Ovary (tissue), 9 donors: ENCODE results near the gene UGT1A1. TPM values are rescaled to one million over a fixed set of nuclear protein-coding genes. Genes with fewer than 3 reads are reported as not detected.
"Not testable (repeated sequence)": the region's sequence is repeated elsewhere in the genome, so short reads cannot be mapped to it uniquely, and the experiment has no call there.

Experiments
- DNase-seq, 5 donors: peaks; one replicate each; pipeline ENCODE4 v3.0.0-alpha.2; 2019 to 2020
- H3K27ac ChIP-seq, 2 donors: fragments of 200-600 bp; one replicate each; pipeline versions ENCODE4 v1.5.1 to v1.8.0; 2019 to 2022
- H3K27me3 ChIP-seq: fragments of 200-600 bp; one replicate; pipeline ENCODE4 v1.8.0; 2022
- H3K36me3 ChIP-seq: fragments of 200-600 bp; sonication (generic); one replicate; pipeline ENCODE4 v1.5.1; 2019
- H3K4me1 ChIP-seq: one replicate; pipeline ENCODE4 v1.8.1; 2013; ENCODE audit warnings: mild to moderate bottlenecking, moderate library complexity; ENCODE audit not compliant: insufficient read depth
- H3K4me3 ChIP-seq: fragments of 200-600 bp; sonication (generic); one replicate; pipeline ENCODE4 v1.5.1; 2017
- H3K9me3 ChIP-seq, 2 donors: fragments of 200-600 bp in 1 of 2; sonication (generic) in 1 of 2; one replicate each; pipeline versions ENCODE4 v1.5.1 to v1.8.1; 2013 to 2019; ENCODE audit warnings: mild to moderate bottlenecking in 1 of 2, moderate library complexity in 1 of 2
- EP300 ChIP-seq: sonication (generic); formaldehyde crosslinking; IDR thresholded peaks from one replicate; pipeline ENCODE4 v1.6.1; 2017; ENCODE audit warnings: antibody characterized with exemption
- POLR2A ChIP-seq: fragments of 450-650 bp; IDR thresholded peaks from one replicate; pipeline ENCODE4 v1.6.1; 2017; ENCODE audit warnings: antibody characterized with exemption, mild to moderate bottlenecking, moderate library complexity
- WGBS, 3 donors: extraction: QIAGEN DNeasy Blood & Tissue Kit in 1 of 3; methylation state at CpG; one replicate each; pipeline versions ENCODE4 v1.1.5 to v1.1.7; 2013 to 2017; 5-methylcytosine and 5-hydroxymethylcytosine counted together
- intact Hi-C, 4 donors: fragments of 100-400 bp; cut with DNase I; formaldehyde crosslinking; loops; one replicate each; pipeline versions ENCODE4 v1.11.0 to v1.15.1; 2022 to 2023
- polyA plus RNA-seq, 2 donors: library from polyadenylated mRNA; stranded (reverse); fragments of 200-250 nt in 1 of 2; fragments of 350-450 nt in 1 of 2; fragmentation: Illumina TruSeq in 1 of 2; extraction: RNeasy Lipid Tissue Mini Kit (QIAGEN cat#74804) in 1 of 2; gene quantifications; one replicate each; pipeline ENCODE4 v1.2.3, GENCODE V29; 2013 to 2014
- total RNA-seq, 7 donors: library from RNA; depleted of rRNA in 2 of 7; stranded (reverse); fragments of >200 nt in 2 of 7; fragmentation: NEBNext Ultra II Directional in 3 of 7; extraction: Animal tissue kit (Norgen Biotek cat#: 25700) in 3 of 7; gene quantifications; one replicate each; pipeline versions ENCODE4 v1.1.0 to v1.2.4, GENCODE V29; 2016 to 2023
- TF ChIP-seq, protein P1 (sequence below), 3 donors: fragments of 450-650 bp in 2 of 3; fragments of 200-600 bp in 1 of 3; IDR thresholded peaks; one replicate each; pipeline versions ENCODE4 v1.5.1 to v1.8.0; 2016 to 2022; ENCODE audit warnings: antibody characterized with exemption in 3 of 3, mild to moderate bottlenecking in 1 of 3
- donor health status: DM: no; HTN: no; CAD: no; lungs with moderate emphysema.
- donor health status: DM: no; HTN: no; CAD: no.
- donor health status: Bipolar disorder and iron deficiency.
- donor health status: DM: yes; HTN: yes; CAD: no.
- donor health status: DM: no; HTN: no; CAD: no.
- donor health status: DM: yes; HTN: yes; CAD: no.

UGT1A1 gene
- total and polyA plus RNA-seq, 9 donors, result 0.13 to 0.15 TPM; not detected in 7

DNA sequence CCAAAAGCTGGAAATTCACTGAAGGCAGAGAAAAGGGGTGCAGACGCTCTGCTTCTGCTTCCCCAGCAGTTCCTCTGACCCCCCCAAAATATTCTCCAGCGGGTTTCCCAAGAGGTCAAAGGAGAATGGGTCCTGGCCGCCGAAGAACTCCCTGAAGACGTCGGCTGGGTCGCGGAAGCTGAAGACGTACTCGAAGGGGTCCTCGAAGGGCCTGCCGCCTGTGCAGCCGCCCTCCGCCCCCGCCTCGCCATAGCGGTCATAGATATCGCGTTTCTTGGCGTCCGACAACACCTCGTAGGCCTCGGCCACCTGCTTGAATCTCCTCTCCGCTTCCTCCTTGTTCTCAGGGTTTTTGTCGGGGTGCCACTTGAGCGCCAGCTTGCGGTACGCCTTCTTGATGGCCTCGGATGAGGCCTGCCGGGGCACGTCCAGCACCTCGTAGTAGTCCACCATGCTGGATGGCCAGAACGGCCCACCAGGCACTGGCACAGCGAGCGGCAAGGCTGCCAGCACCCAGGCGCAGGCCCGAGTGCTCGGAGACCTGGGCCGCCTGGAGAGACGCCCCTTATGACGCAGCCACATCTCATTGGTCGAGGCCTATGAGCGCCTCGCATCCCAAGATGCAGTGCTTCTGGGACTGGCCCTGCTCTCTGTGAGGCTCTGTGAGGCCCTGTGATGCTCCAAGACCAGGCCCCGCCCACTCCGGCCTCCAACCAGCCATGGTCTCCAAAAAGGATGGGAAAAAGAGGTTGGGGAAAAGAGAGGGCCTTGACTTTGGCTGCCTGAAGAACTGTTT, 16.4 kb upstream of the UGT1A1 start:
- intact Hi-C loops, result no loop called here
- Histone ChIP-seq H3K4me1 (no peaks in the 10 kb centered on the region), H3K9me3 (no peaks in the 10 kb centered on the region), H3K27me3 (no peaks in the 10 kb centered on the region), H3K36me3 (no peaks in the 10 kb centered on the region), H3K4me3 (no peak overlapping the region), H3K27ac (no peak overlapping the region)
- no peak for DNase-seq
- WGBS, 3 donors, result 90 to 94% (median 91%) methylated on average over 46 of the region's 46 CpGs
- TF ChIP-seq EP300, result no peak
- TF ChIP-seq, protein P1, sequence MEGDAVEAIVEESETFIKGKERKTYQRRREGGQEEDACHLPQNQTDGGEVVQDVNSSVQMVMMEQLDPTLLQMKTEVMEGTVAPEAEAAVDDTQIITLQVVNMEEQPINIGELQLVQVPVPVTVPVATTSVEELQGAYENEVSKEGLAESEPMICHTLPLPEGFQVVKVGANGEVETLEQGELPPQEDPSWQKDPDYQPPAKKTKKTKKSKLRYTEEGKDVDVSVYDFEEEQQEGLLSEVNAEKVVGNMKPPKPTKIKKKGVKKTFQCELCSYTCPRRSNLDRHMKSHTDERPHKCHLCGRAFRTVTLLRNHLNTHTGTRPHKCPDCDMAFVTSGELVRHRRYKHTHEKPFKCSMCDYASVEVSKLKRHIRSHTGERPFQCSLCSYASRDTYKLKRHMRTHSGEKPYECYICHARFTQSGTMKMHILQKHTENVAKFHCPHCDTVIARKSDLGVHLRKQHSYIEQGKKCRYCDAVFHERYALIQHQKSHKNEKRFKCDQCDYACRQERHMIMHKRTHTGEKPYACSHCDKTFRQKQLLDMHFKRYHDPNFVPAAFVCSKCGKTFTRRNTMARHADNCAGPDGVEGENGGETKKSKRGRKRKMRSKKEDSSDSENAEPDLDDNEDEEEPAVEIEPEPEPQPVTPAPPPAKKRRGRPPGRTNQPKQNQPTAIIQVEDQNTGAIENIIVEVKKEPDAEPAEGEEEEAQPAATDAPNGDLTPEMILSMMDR (IDR thresholded peaks at IDR 0.05), result no peak
- TF ChIP-seq POLR2A, result no peak

DNA sequence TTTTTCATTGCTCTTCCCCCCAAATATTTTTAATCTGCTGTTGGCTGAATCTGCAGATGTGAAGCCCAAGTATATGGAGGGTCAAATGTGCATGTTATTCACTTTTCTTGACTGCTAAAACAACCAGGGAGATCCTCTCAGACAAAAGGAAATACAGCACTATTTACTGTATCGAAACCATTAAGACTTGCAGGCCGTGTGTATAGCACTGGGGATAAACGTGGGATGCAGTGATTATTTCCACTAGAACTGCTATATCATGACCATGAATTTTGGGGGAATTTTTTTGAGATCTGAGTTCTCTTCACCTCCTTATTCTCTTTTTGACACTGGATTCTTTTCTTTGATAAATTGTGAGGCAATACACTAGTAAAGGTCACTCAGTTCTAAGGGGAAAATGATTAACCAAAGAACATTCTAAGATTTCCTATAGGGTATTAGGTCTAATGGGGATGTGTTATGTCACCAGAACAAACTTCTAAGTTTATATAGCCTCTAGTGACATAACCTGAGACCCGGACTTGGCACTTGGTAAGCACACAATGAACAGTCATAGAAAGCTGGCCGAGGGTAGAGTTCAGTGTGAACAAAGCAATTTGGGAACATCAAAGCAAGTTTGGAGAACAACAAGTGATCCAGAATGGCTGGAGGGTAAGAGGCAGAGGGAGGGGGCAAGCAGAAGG, 14.9 kb upstream of the UGT1A1 start:
- Histone ChIP-seq H3K4me1 (no peaks in the 10 kb centered on the region), H3K27ac (no peak overlapping the region), H3K4me3 (no peak overlapping the region), H3K27me3 (no peaks in the 10 kb centered on the region), H3K9me3 (no peaks in the 10 kb centered on the region), H3K36me3 (no peaks in the 10 kb centered on the region)
- no peak for DNase-seq
- intact Hi-C loops, result no loop called here
- TF ChIP-seq, protein P1 (IDR thresholded peaks at IDR 0.05), result no peak
- TF ChIP-seq POLR2A (no peak), EP300 (no peak)
- WGBS, 3 donors, result 69 to 72% (median 71%) methylated on average over 5 of the region's 5 CpGs

DNA sequence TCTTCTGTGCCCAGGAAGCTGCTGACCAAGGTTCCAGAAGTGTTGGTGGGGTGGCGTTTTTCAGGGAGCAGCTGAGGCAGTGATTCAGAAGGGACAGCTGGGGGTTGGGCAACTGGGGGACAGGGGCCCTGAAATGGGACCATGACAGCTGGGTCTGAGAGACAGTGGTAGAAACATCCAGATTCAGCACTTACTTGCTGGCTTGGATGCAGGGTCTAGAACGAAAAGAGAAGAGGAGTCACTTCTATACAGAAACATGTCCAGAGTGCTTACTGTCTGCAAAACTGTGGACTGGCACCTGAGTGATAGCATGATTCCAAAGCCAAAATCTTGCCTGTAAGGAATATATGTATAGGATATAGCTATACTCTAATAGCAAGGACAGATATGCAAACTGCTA, 14.2 kb upstream of the UGT1A1 start:
- H3K9me3 ChIP-seq, H3K4me1 ChIP-seq, H3K27ac ChIP-seq, intact Hi-C loops, H3K27me3 ChIP-seq, H3K36me3 ChIP-seq, H3K4me3 ChIP-seq, DNase-seq: not testable (repeated sequence)
- WGBS, 3 donors, result 63 to 66% (median 65%) methylated on average over 2 of the region's 2 CpGs

DNA sequence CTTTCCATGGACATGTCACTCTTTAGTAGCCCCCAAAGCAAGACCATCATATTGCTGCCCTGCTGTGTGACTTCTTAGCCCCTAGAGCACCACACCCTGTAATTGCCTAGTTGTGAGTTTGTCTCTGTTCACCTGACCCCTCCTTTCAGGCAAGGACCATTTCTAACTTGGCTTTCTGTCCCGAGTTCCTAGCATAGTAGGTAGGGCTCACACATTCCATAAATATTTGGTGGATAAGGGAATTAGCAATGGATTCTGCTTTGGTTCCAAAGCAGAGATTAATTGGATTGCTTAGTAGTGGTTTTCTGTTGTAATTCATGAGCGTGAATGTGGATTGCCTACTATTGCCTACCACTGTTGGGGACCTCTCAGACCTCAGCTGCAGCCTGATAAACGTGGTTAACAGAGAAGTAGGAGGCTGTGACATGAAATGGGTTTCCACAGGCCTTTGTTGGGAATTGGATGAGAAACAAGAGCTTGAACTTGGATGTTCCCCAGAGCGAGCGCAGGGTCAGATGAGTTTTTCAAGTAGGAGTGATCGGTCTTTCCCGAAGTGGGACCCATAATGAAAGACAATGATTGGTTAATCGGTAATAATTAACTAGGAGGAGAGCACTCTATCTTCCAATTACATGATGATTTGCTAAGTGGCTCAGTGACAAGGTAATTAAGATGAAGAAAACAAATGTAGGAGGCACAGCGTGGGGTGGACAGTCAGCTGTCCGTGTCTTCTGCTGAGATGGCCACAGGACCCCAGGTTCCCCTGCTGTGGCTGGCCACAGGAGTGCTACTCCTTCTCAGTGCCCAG, 13.4 kb upstream of the UGT1A1 start:
- no peak for DNase-seq
- no peak overlapping the region for H3K4me3 ChIP-seq
- 67 to 74% (median 70%) methylated on average over 10 of the region's 10 CpGs for WGBS, 3 donors
- intact Hi-C loops, result no loop called here
- no peaks in the 10 kb centered on the region for H3K27me3 ChIP-seq
- no peak overlapping the region for H3K27ac ChIP-seq
- no peaks in the 10 kb centered on the region for H3K36me3 ChIP-seq
- TF ChIP-seq EP300 (no peak), POLR2A (no peak)
- TF ChIP-seq, protein P1 (IDR thresholded peaks at IDR 0.05), result no peak
- no peaks in the 10 kb centered on the region for H3K4me1 ChIP-seq
- peaks cover 0 to 4% of the 10 kb centered on the region in 2 donors for H3K9me3 ChIP-seq

DNA sequence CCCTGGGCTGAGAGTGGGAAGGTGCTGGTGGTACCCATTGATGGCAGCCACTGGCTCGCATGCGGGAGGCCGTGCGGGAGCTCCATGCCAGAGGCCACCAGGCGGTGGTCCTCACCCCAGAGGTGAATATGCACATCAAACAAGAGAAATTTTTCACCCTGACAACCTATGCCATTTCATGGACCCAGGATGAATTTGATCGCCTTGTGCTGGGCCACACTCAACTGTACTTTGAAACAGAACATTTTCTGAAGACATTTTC, 12.9 kb upstream of the UGT1A1 start:
- Histone ChIP-seq H3K4me3 (no peak overlapping the region), H3K27ac (no peak overlapping the region), H3K27me3 (no peaks in the 10 kb centered on the region), H3K36me3 (no peaks in the 10 kb centered on the region), H3K9me3 (peaks cover 0 to 4% of the 10 kb centered on the region in 2 donors), H3K4me1 (no peaks in the 10 kb centered on the region)
- intact Hi-C loops, result no loop called here
- DNase-seq, result no peak
- WGBS, 3 donors, result 89 to 98% (median 92%) methylated on average over 6 of the region's 6 CpGs
- TF ChIP-seq, protein P1 (IDR thresholded peaks at IDR 0.05), result no peak
- TF ChIP-seq EP300 (no peak), POLR2A (no peak)

DNA sequence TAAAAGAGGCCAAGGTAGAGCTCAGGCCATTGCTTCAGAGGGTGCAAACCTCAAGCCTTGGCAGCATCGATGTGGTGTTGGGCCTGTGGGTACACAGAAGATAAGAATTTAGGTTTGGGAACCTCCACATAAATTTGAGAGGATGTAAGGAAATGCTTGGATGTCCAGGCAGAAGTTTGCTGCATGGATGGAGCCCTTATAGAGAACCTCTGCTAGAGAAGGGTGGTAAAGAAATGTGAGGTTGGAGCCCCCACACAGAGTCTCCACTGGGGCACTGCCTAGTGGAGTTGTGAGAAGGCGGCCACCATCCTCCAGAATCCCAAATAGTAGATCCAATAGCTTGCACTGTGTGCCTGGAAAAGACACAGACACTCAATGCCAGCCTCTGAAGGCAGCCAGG, 9.4 kb upstream of the UGT1A1 start:
- H3K27ac ChIP-seq, H3K36me3 ChIP-seq, H3K27me3 ChIP-seq, H3K4me1 ChIP-seq, DNase-seq, H3K4me3 ChIP-seq, H3K9me3 ChIP-seq, intact Hi-C loops: not testable (repeated sequence)
- 64 to 78% (median 67%) methylated on average over 2 of the region's 2 CpGs for WGBS, 3 donors
